GM23338 (cell line): ENCODE measurements around the gene SBF1. TPM values are rescaled to one million over a fixed set of nuclear protein-coding genes. Genes with fewer than 3 reads are reported as not detected.

Source experiments
- ATAC-seq: fragments of 200-7000 bp; cut with Tn5 transposase; 3 replicates; pipeline ENCODE4 v1.9.1; 2020
- DNase-seq: peaks from one replicate; pipeline ENCODE4 v3.0.0-alpha.2; 2015; ENCODE audit warnings: low spot score
- H2AFZ ChIP-seq: fragments of 200-600 bp; sonication (generic); 2 replicates; pipeline ENCODE4 v1.8.0; 2016; ENCODE audit warnings: antibody characterized with exemption, mild to moderate bottlenecking, moderate library complexity
- H3F3A ChIP-seq: fragments of 200-600 bp; sonication (generic); replicated peaks from 2 replicates; pipeline ENCODE4 v1.8.0; 2017; ENCODE audit warnings: antibody characterized with exemption, mixed run types, low read depth
- H3K27ac ChIP-seq: fragments of 200-600 bp; sonication (generic); 2 replicates; pipeline ENCODE4 v1.6.1; 2016; ENCODE audit warnings: low read depth
- H3K27me3 ChIP-seq: fragments of 200-600 bp; sonication (generic); 2 replicates; pipeline ENCODE4 v1.8.0; 2016; ENCODE audit warnings: mild to moderate bottlenecking, mixed run types, moderate library complexity; ENCODE audit not compliant: insufficient read depth
- H3K36me3 ChIP-seq: fragments of 200-600 bp; sonication (generic); 2 replicates; pipeline ENCODE4 v1.8.0; 2016; ENCODE audit warnings: mild to moderate bottlenecking; ENCODE audit not compliant: insufficient read depth
- H3K4me1 ChIP-seq: fragments of 200-600 bp; sonication (generic); 2 replicates; pipeline ENCODE4 v1.8.0; 2016; ENCODE audit warnings: mild to moderate bottlenecking, moderate library complexity; ENCODE audit not compliant: insufficient read depth
- H3K4me2 ChIP-seq: fragments of 200-600 bp; sonication (generic); 2 replicates; pipeline ENCODE4 v1.7.1; 2017; ENCODE audit warnings: mixed run types
- H3K4me3 ChIP-seq: fragments of 200-600 bp; sonication (generic); 2 replicates; pipeline ENCODE4 v1.6.1; 2016; ENCODE audit warnings: mixed run types
- H3K79me2 ChIP-seq: fragments of 200-600 bp; sonication (generic); replicated peaks from 2 replicates; pipeline ENCODE4 v1.8.0; 2017; ENCODE audit warnings: mild to moderate bottlenecking; ENCODE audit not compliant: insufficient read depth
- H3K9me2 ChIP-seq: fragments of 200-600 bp; sonication (generic); 2 replicates; pipeline ENCODE4 v1.8.0; 2017; ENCODE audit not compliant: insufficient read depth
- H4K20me1 ChIP-seq: fragments of 200-600 bp; sonication (generic); replicated peaks from 2 replicates; pipeline ENCODE4 v1.8.0; 2017; ENCODE audit warnings: mild to moderate bottlenecking; ENCODE audit not compliant: insufficient read depth
- H3K27ac Mint-ChIP-seq: 2 replicates; pipeline ENCODE4 v1.8.0; 2020; ENCODE audit warnings: inconsistent platforms, mild to moderate bottlenecking, moderate library complexity, mixed read lengths
- H3K27me3 Mint-ChIP-seq: 3 replicates; pipeline ENCODE4 v1.8.0; 2022; ENCODE audit warnings: low read depth, mild to moderate bottlenecking, moderate library complexity, mixed read lengths, inconsistent platforms; ENCODE audit not compliant: insufficient read depth, poor library complexity
- H3K36me3 Mint-ChIP-seq: 3 replicates; pipeline ENCODE4 v1.8.0; 2021; ENCODE audit warnings: low read depth, mild to moderate bottlenecking, inconsistent platforms, moderate library complexity, mixed read lengths
- H3K4me1 Mint-ChIP-seq: 3 replicates; pipeline ENCODE4 v1.8.0; 2020; ENCODE audit warnings: mild to moderate bottlenecking, inconsistent platforms, mixed read lengths
- H3K4me3 Mint-ChIP-seq: 3 replicates; pipeline ENCODE4 v1.8.0; 2021; ENCODE audit warnings: moderate library complexity, mild to moderate bottlenecking, inconsistent platforms, mixed read lengths
- H3K9me3 Mint-ChIP-seq: 3 replicates; pipeline ENCODE4 v1.8.0; 2020; ENCODE audit warnings: moderate library complexity, mild to moderate bottlenecking, inconsistent platforms, mixed read lengths
- CREB1 ChIP-seq: fragments of 250-450 bp; sonication (Bioruptor Pico); IDR thresholded peaks from 2 replicates; pipeline ENCODE4 v1.5.0; 2020; ENCODE audit warnings: low read depth, mild to moderate bottlenecking, moderate library complexity
- EZH2 ChIP-seq: fragments of 200-600 bp; sonication (generic); IDR thresholded peaks from one replicate; pipeline ENCODE4 v1.8.0; 2017; ENCODE audit warnings: antibody characterized with exemption, mild to moderate bottlenecking, low read depth; ENCODE audit not compliant: unreplicated experiment
- EZH2phosphoT487 ChIP-seq: fragments of 200-600 bp; sonication (generic); IDR thresholded peaks from one replicate; pipeline ENCODE4 v1.8.1; 2018; ENCODE audit warnings: antibody characterized with exemption; ENCODE audit not compliant: unreplicated experiment
- JUNB ChIP-seq: IDR thresholded peaks from one replicate; pipeline ENCODE4 v1.6.1; 2016; ENCODE audit warnings: antibody characterized with exemption; ENCODE audit not compliant: unreplicated experiment
- NANOG ChIP-seq: IDR thresholded peaks from 2 replicates; pipeline ENCODE4 v1.6.1; 2016; ENCODE audit warnings: antibody characterized with exemption, borderline replicate concordance
- POLR2AphosphoS5 ChIP-seq: IDR thresholded peaks from 2 replicates; pipeline ENCODE4 v1.6.1; 2016; ENCODE audit warnings: antibody characterized with exemption, low read depth
- STAT1 ChIP-seq: IDR thresholded peaks from one replicate; pipeline ENCODE4 v1.6.1; 2016; ENCODE audit warnings: antibody characterized with exemption; ENCODE audit not compliant: unreplicated experiment
- ZNF114 ChIP-seq: fragments of 250-450 bp; sonication (Bioruptor Pico); IDR thresholded peaks from 2 replicates; pipeline ENCODE4 v1.5.0; 2020; ENCODE audit warnings: mild to moderate bottlenecking, moderate library complexity
- ZNF331 ChIP-seq: fragments of 250-450 bp; sonication (Bioruptor Pico); IDR thresholded peaks from 2 replicates; pipeline ENCODE4 v1.5.0; 2020; ENCODE audit warnings: low read depth, mild to moderate bottlenecking, moderate library complexity
- polyA plus RNA-seq: library from polyadenylated mRNA; unstranded; fragments of >200 nt; fragmentation: Nextera tagmentation; extraction: Ambion mirVana; gene quantifications from 2 replicates; pipeline ENCODE4 v1.2.1, GENCODE V29; 2016
- total RNA-seq: library from RNA; depleted of rRNA; stranded (reverse); fragments of >200 nt; shearing (Covaris generic); gene quantifications from 2 replicates; pipeline ENCODE4 v1.2.3, GENCODE V29; 2014
- TF ChIP-seq, protein P1 (sequence below): IDR thresholded peaks from one replicate; pipeline ENCODE4 v1.6.1; 2018; ENCODE audit warnings: antibody characterized with exemption; ENCODE audit not compliant: unreplicated experiment
- TF ChIP-seq, protein P2 (sequence below): fragments of 250-450 bp; sonication (Bioruptor Pico); IDR thresholded peaks from 2 replicates; pipeline ENCODE4 v1.5.0; 2020; ENCODE audit warnings: mild to moderate bottlenecking, moderate library complexity
- TF ChIP-seq, protein P3 (sequence below), 2 experiments: fragments of 200-600 bp in 1 of 2; sonication (generic) in 1 of 2; conservative IDR thresholded peaks; 2 replicates each; pipeline versions ENCODE4 v1.5.1 to v1.6.1; 2016 to 2017; ENCODE audit warnings: antibody characterized with exemption in 2 of 2, low read depth in 2 of 2, mild to moderate bottlenecking in 2 of 2, moderate library complexity in 1 of 2
- TF ChIP-seq, protein P4 (sequence below): IDR thresholded peaks from 2 replicates; pipeline ENCODE4 v1.6.1; 2016; ENCODE audit warnings: antibody characterized with exemption

SBF1 gene
- total and polyA plus RNA-seq, 2 experiments from 2014 or later, result 26.5 to 85.4 TPM

DNA sequence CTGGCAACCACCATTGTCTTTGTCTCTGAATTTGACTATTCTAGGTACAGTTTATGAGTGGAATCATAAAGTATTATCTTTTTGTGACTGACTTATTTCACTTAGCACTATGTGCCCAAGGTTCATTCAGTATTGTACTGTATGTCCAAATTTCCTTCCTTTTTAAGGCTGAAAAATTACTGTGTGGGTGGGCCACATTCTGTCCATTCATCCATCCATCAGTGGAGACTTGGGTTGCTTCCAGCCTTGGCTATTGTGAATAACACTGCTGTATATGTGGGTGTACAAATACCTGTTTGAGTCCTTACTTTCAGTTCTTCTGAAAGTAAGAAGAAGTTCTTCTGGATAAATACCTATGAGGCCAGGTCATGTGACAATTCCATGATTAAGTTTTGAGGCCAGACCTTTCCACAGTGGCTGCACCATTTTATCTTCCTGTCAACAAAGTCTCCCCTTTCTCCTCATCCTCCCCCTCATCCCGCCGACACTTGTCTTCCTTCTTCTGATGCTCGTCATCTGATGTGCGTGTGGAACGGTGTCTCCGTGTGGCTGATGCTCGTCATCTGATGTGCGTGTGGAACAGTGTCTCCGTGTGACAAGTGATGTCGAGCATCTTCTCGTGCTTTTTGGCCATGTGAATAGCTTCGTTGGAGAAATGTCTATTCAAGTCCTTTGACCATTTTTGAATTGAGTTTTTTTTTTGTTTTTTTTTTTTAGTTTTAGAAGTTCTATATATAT lies 49.5 kb downstream of the SBF1 start:
- H3K27ac ChIP-seq, result no peak overlapping the region
- no peaks in the 10 kb centered on the region for H3K27me3 ChIP-seq
- DNase-seq (no peak), ATAC-seq (no peak)
- peaks cover 5% of the 10 kb centered on the region for H3K36me3 ChIP-seq
- no peak overlapping the region for H3K4me3 ChIP-seq
- H3F3A ChIP-seq, result no peaks in the 10 kb centered on the region
- no peak overlapping the region for H3K4me2 ChIP-seq
- no peaks in the 10 kb centered on the region for H3K4me1 ChIP-seq
- no peaks in the 10 kb centered on the region for H3K9me2 ChIP-seq
- H3K9me3 Mint-ChIP-seq, result 0 out of 3 replicates have a peak, but pooled peaks cover 2% of the 10 kb centered on the region
- H3K36me3 Mint-ChIP-seq, result peaks cover 61% of the 10 kb centered on the region
- no peaks in the 10 kb centered on the region for H3K27me3 Mint-ChIP-seq
- no peaks in the 10 kb centered on the region for H3K4me1 Mint-ChIP-seq
- no peak overlapping the region for H3K4me3 Mint-ChIP-seq
- TF ChIP-seq EZH2 (no peak), STAT1 (no peak), EZH2phosphoT487 (no peak), ZNF114 (no peak), CREB1 (CRISPR knock-in tag) (no peak), POLR2AphosphoS5 (no peak), JUNB (no peak), NANOG (no peak), ZNF331 (CRISPR knock-in tag) (no peak)
- TF ChIP-seq, protein P1, sequence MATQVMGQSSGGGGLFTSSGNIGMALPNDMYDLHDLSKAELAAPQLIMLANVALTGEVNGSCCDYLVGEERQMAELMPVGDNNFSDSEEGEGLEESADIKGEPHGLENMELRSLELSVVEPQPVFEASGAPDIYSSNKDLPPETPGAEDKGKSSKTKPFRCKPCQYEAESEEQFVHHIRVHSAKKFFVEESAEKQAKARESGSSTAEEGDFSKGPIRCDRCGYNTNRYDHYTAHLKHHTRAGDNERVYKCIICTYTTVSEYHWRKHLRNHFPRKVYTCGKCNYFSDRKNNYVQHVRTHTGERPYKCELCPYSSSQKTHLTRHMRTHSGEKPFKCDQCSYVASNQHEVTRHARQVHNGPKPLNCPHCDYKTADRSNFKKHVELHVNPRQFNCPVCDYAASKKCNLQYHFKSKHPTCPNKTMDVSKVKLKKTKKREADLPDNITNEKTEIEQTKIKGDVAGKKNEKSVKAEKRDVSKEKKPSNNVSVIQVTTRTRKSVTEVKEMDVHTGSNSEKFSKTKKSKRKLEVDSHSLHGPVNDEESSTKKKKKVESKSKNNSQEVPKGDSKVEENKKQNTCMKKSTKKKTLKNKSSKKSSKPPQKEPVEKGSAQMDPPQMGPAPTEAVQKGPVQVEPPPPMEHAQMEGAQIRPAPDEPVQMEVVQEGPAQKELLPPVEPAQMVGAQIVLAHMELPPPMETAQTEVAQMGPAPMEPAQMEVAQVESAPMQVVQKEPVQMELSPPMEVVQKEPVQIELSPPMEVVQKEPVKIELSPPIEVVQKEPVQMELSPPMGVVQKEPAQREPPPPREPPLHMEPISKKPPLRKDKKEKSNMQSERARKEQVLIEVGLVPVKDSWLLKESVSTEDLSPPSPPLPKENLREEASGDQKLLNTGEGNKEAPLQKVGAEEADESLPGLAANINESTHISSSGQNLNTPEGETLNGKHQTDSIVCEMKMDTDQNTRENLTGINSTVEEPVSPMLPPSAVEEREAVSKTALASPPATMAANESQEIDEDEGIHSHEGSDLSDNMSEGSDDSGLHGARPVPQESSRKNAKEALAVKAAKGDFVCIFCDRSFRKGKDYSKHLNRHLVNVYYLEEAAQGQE, result no peak
- TF ChIP-seq, protein P2, sequence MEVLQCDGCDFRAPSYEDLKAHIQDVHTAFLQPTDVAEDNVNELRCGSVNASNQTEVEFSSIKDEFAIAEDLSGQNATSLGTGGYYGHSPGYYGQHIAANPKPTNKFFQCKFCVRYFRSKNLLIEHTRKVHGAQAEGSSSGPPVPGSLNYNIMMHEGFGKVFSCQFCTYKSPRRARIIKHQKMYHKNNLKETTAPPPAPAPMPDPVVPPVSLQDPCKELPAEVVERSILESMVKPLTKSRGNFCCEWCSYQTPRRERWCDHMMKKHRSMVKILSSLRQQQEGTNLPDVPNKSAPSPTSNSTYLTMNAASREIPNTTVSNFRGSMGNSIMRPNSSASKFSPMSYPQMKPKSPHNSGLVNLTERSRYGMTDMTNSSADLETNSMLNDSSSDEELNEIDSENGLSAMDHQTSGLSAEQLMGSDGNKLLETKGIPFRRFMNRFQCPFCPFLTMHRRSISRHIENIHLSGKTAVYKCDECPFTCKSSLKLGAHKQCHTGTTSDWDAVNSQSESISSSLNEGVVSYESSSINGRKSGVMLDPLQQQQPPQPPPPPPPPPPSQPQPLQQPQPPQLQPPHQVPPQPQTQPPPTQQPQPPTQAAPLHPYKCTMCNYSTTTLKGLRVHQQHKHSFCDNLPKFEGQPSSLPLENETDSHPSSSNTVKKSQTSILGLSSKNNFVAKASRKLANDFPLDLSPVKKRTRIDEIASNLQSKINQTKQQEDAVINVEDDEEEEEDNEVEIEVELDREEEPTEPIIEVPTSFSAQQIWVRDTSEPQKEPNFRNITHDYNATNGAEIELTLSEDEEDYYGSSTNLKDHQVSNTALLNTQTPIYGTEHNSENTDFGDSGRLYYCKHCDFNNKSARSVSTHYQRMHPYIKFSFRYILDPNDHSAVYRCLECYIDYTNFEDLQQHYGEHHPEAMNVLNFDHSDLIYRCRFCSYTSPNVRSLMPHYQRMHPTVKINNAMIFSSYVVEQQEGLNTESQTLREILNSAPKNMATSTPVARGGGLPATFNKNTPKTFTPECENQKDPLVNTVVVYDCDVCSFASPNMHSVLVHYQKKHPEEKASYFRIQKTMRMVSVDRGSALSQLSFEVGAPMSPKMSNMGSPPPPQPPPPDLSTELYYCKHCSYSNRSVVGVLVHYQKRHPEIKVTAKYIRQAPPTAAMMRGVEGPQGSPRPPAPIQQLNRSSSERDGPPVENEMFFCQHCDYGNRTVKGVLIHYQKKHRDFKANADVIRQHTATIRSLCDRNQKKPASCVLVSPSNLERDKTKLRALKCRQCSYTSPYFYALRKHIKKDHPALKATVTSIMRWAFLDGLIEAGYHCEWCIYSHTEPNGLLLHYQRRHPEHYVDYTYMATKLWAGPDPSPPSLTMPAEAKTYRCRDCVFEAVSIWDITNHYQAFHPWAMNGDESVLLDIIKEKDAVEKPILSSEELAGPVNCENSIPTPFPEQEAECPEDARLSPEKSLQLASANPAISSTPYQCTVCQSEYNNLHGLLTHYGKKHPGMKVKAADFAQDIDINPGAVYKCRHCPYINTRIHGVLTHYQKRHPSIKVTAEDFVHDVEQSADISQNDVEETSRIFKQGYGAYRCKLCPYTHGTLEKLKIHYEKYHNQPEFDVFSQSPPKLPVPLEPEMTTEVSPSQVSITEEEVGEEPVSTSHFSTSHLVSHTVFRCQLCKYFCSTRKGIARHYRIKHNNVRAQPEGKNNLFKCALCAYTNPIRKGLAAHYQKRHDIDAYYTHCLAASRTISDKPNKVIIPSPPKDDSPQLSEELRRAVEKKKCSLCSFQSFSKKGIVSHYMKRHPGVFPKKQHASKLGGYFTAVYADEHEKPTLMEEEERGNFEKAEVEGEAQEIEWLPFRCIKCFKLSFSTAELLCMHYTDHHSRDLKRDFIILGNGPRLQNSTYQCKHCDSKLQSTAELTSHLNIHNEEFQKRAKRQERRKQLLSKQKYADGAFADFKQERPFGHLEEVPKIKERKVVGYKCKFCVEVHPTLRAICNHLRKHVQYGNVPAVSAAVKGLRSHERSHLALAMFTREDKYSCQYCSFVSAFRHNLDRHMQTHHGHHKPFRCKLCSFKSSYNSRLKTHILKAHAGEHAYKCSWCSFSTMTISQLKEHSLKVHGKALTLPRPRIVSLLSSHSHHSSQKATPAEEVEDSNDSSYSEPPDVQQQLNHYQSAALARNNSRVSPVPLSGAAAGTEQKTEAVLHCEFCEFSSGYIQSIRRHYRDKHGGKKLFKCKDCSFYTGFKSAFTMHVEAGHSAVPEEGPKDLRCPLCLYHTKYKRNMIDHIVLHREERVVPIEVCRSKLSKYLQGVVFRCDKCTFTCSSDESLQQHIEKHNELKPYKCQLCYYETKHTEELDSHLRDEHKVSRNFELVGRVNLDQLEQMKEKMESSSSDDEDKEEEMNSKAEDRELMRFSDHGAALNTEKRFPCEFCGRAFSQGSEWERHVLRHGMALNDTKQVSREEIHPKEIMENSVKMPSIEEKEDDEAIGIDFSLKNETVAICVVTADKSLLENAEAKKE (CRISPR knock-in tag), result no peak
- TF ChIP-seq, protein P3, sequence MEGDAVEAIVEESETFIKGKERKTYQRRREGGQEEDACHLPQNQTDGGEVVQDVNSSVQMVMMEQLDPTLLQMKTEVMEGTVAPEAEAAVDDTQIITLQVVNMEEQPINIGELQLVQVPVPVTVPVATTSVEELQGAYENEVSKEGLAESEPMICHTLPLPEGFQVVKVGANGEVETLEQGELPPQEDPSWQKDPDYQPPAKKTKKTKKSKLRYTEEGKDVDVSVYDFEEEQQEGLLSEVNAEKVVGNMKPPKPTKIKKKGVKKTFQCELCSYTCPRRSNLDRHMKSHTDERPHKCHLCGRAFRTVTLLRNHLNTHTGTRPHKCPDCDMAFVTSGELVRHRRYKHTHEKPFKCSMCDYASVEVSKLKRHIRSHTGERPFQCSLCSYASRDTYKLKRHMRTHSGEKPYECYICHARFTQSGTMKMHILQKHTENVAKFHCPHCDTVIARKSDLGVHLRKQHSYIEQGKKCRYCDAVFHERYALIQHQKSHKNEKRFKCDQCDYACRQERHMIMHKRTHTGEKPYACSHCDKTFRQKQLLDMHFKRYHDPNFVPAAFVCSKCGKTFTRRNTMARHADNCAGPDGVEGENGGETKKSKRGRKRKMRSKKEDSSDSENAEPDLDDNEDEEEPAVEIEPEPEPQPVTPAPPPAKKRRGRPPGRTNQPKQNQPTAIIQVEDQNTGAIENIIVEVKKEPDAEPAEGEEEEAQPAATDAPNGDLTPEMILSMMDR (conservative IDR thresholded peaks at IDR 0.05; ENCODE audit: low read depth in 2 of 2), result no peak
- TF ChIP-seq, protein P4, sequence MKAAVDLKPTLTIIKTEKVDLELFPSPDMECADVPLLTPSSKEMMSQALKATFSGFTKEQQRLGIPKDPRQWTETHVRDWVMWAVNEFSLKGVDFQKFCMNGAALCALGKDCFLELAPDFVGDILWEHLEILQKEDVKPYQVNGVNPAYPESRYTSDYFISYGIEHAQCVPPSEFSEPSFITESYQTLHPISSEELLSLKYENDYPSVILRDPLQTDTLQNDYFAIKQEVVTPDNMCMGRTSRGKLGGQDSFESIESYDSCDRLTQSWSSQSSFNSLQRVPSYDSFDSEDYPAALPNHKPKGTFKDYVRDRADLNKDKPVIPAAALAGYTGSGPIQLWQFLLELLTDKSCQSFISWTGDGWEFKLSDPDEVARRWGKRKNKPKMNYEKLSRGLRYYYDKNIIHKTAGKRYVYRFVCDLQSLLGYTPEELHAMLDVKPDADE, result no peak
- H4K20me1 ChIP-seq, result peaks cover 6% of the 10 kb centered on the region
- no peak overlapping the region for H3K27ac Mint-ChIP-seq
- H2AFZ ChIP-seq, result no peak overlapping the region
- H3K79me2 ChIP-seq, result 0 out of 2 replicates have a peak, but pooled peaks cover 4% of the 10 kb centered on the region
